DMS 273 treated with DMSO at 0.1 percent for 48 hours (cell line): Measurements from ENCODE around the gene EN2.
"Not testable (repeated sequence)": the region's sequence is repeated elsewhere in the genome, so short reads cannot be mapped to it uniquely, and the experiment has no call there.

Experiments used
- DNase-seq: peaks from one replicate; lab custom pipeline; 2025; lab: John Stamatoyannopoulos, UW

Gene EN2

DNA sequence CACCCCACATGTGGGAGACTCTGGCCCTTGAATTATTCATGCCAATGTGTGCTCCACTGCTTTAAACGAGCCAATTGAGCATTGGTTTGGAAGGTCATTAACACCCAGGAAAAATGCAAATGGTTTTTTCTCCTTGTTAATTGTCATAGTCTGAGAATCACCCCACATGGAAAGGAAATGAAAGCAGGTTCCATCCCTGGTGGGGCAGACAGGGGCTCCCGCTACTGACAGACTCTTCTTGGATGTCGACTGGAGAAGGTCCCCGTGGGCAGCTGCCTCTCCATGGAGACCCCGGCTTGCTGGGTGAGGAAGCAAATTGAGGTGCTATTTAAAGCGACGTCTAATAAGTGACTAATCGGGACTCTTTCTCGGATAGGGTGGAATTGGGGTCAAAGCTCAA is 32.0 kb upstream of the EN2 start:
- no peak for DNase-seq

DNA sequence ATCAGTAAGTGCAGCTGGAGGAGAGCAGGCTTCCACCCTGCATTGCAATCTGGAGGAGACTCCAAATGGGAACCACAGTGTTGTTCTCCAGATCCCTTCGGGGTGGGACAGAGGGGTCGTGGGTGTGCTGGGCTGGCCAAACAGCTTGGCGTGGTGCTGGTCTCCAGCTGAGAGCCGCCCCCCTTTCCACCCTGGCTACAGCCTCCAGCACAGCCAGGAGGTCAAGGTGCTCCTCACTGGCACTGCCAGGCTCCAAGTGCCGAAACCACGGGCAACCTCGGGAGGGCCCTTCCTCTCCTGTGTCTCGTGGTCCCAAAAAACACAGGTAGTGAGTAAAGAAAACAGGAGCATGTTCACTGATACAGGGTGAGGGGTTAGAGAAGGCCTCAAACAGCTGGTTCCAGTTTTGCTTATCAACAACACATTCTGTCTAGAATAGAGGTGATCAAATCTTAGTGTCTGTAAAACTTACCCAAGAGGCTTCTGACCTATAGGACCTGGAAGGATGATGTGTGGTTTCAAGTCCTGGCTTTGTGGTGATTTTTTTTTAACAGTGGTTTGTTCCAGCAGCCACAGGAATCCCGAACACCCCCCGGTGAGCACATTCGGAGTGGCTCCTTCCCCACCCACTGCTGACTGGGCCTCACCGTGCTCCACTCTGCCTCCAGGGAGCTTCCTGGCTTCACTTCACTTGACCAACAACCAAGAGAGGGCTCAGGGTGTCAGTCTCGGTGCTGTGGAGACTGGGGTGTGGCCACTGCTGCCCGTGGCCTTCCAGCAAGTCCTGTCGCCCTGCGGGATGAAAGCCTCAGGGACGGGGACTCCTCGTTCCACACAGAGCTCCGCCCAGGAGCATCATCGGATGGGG is 31.2 kb upstream of the EN2 start:
- no peak for DNase-seq

DNA sequence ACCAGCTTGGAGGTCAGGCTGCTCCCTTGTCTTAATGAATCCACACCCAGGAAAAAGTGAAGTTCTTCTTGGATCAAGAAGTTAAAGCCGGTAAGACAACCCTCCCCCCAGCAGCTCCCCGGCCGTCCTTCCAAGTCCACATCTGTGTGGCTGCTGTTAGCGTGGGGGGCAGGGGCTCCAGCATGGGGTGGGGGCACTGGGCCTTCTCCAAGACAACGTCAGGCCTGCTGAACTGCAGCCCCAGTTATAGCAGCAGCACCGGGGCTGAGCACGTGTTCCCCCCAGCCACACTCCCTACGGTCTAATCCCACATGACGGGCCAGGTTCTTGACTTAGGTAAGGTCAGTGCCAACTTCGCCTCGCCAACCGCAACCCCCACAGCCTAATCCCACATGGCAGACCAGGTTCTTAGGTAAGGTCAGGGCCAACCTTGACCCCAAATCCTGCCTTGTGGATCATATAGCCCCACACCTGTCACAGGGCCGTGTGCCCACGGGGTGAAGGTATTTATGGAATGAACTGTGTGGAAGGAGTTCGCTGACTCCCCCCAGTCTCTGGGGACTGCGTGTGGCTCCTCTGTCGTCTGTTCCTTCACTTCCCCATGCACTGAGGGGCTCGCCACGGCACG is 30.4 kb upstream of the EN2 start:
- no peak for DNase-seq

DNA sequence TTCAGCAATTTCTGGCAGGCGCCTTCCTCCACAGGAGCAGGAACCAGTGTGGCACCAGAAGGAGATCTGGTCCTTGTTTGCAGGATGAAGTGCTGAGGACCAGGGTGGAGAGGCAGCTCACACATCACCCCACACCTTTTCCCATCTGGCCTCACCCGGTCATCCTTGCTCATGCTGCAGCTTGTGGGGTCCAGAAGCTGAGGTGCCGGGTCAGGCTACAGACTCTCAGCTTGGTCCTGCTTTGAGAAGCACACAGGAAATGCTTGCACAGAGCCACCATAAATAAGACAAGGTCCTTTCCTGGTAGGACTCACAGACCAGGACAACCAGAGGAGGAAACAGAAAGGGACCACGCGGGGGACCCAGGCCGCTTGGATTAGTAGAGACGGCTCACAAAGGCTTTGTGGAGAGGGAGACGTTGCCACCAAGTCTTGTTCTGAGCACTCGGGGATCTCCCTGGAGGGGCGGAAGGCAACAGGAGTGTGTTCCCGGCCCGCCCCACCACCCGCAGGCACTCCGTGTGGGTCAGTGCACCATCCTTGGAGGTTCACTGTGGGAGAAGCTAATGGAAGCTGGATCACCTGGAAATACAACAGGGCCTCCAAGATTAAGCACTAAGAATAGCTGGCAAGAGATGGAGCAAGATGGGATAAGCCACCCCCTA is 29.6 kb upstream of the EN2 start:
- DNase-seq = no peak

DNA sequence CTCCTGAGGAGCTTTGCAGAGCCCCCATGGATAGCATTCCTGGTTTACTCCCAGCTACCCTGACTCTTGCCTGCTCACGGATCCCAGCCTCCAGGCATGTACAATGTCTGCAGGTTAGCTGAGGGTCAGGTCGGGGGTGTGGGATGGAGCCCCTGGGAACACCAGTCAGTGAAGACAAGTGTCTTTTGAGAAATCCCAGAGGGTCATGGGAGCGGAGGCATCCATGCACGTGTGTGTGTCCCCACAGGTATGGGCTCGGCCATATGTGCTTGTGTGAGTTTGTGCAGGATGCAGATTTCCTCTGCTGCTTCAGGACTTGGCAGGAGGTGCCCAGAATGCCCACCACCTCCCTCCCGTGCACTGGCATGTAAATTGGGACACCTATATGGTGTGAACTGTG is 28.3 kb upstream of the EN2 start:
- no peak for DNase-seq

DNA sequence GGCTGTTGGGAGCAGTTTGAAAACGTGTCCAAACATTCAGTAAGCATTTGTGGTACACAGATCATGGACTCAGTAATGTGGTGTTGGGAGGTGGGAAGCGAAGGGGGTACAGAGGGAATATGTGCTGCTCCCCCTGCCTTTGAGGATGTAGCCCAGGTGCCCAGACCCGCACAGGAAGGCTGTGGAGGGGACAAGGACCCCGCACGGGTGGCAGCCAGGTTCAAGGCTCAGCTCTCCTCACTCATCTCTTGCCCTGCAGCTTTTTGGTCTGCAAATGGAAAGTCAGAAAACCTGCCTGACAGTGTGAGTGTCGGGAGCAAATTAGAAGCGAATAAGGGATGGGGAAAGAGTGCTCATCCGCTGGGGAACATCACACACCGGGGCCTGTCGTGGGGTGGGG is 27.3 kb upstream of the EN2 start:
- no peak for DNase-seq

DNA sequence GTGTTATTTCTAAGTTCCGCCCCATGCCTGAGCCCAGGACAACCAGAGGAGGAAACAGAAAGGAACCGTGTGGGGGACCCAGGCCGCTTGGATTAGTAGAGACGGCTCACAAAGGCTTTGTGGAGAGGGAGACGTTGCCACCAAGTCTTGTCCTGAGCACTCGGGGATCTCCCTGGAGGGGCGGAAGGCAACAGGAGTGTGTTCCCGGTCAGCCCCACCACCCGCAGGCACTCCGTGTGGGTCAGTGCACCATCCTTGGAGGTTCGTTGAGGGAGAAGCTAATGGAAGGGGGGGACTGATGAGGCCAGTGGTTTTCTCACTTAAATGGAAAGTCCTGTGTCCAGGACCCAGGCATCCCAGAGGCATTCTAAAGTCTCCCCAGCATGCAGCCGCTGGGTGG is 26.7 kb upstream of the EN2 start:
- no peak for DNase-seq

DNA sequence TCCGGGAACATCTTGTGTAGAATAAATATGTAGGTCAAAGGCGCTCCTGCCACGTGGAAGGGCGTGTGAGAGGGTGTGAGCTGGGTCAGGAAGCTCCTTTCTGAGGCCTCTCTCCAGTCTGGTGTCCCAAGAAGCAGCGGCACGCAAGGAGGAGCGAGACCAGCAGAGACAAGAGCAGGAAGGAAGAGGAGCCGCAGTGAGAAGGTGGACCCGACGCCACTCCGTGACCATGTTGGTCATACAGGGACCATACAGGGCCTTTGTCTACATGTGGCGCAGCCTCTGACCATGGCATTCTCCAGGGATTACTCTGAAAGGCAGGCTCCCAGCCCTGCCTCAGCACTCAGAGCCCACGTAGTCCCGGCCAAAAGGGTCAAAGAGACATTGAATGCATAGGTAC is 26.2 kb upstream of the EN2 start:
- no peak for DNase-seq

DNA sequence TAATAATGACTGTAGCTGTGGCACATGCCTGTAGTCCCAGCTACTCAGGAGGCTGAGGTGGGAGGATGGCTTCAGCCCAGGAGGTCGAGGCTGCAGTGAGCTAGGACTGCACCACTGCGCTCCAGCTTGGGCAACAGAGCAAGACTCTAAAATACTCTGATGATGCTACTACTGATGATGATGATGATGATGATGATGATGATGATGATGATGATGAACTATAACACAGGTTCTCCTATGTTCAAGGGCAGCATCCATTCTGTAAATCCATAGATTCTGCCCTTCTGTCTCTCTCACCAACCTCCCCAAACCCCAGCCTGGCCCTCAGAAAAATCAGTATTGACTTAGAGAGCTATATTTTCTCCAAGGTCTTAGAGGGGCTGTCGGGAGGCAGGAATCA is 22.8 kb upstream of the EN2 start:
- no peak for DNase-seq

DNA sequence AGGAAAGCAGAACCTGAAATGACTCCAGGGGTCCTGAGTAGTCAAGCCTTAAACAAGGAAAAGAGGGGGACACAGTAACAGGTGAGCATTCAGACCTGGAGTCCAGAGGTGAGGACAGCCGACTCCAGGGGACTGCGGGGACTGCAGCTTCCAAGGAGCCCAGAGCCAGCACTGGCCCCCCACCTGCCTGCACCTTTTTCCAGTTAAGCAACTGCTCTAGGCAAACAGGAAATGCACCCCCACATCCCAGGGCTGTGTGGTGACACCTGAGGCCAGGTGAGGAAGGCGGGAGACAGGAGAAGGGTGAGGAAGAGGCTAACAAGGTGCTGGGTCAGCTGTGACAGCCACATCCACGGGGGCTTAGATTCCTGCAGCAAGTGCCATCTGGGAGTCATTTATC is 20.1 kb upstream of the EN2 start:
- DNase-seq = no peak

DNA sequence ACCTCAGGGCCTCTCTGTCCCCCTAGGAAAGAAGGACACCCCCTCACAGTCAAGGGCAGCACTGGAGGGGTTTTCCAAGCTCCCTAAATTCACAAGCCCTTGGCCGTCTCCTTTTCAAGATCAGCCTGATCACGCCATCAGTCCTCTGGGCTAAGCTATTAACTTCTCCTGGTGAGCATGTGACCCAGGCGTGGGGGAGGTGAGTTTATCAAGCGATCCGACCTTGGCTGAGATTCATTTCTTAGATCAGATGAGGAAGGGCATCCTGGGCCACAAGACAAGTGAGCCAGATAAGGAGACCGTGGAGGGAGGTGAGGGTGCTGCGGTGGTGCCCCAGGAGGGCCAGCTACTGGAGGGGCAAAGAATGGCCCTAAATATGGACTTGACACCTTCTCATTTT is 19.2 kb upstream of the EN2 start:
- no peak for DNase-seq

DNA sequence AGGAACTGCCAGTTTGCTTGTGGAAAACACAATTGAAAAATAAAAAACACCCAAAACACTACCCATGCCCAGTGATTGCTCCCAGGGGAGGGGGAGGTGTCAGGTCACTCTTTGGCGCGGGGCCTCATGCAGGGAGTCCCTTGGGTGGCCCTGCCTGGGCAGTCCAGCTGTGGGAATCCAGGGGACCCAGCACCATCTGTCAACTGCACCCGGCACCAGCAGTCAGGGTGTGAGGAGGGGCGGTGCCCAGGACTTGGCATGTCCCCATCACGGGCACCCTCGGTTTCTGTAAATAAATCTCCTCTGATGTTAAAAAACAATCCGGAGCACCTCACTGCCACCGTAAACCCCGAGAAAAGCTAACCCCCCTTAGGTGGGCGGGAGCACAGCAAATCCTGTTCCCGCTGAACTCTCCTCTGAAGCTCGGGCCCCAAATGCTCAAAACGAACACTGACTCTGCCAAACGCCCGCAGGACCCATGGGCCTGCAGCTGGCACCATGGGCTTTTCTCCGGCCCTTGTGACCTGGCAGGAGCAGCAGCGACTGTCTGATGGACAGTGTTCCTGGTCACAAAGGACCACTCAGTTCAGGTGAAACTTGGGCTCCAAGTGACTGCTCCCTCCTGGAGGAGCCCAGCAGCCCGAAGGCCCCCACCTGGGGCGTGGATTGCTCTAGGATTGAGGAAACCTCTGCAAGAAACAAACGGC is 18.5 kb upstream of the EN2 start:
- no peak for DNase-seq

DNA sequence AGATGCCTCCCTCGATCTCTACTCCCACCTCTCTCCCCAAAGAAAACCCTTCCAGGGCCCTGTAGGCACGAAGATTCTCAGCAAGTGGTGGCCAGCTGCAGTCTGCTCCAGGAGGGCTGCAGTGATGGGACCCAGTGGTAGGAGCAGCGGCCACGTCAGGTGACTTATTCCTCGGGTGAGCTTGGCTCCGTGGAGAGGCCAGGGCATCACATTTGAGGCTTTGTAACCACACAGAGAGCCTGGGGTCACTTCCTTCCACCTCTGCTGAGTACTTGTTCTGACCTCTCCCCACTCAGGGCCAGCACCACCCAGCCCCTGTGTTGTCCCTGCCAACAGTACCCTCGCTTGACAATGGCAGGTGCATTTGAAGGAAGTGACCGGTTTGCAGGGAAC is 17.9 kb upstream of the EN2 start:
- no peak for DNase-seq

DNA sequence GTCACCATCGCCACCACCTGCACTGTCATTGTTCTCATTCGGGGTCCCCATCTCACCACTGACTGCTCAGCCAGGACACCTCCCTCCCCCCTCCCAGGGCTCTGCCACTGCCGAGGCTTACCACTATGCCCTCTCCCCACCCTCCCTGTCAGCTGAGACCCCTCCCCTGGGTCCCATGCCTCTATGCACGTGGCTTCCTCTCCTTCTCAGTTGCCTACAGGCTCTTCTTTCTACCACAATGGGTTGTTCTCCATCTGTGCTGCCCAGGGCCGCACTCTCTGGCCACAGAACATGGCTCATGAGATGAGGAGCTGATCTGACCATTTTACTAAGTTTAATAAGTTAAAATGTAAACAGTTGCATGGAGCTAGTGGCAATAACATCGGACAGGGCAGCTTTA is 16.1 kb upstream of the EN2 start:
- no peak for DNase-seq

DNA sequence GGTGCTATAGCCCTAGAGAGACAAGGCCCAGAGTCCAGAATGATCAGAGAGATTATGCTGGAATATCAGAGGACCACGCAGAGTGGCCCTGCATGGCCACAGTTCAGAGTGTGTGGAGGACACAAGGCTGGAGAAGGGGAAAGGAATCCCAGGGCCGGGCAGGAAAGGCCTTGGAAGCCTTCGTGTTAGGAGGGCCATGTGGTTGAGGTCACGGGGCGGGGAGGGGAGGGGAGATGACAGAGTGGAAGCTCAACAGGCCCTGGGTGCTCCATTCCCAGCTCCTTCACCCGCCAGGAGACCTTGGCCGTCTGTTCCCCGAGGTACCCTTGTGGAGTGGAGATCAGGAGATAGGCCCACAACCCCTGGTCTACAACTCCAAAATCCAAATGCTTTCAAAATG is 13.2 kb upstream of the EN2 start:
- no peak for DNase-seq

DNA sequence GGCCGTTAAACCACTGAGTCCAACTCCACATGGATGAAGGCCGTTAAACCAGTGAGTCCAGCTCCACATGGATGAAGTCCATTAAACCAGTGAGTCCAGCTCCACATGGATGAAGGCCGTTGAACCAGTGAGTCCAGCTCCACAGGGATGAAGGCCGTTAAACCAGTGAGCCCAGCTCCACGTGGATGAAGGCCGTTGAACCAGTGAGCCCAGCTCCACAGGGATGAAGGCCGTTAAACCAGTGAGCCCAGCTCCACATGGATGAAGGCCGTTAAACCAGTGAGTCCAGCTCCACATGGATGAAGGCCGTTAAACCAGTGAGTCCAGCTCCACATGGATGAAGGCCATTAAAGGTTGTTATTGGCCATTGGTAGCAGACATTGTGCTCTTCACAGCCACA is 12.3 kb upstream of the EN2 start:
- DNase-seq = not testable (repeated sequence)

DNA sequence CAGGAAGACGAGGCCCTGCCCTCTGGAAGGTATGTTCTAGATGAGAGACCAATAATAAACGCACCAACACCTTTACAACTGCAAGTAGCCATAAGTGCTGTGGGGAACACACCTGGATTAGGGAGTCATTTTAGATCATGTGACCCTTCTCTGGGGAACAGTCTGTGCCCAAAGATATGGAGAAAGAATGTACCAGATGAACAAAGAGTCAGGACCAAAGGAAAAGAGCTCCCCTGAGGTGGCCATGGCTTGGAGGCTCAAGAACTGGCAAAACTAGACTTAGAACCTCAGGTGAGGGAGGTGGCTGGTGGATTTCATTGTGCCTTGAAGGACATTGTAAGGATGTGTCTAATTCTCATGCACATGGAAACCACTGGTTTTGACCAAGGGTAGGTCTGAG is 10.3 kb upstream of the EN2 start:
- no peak for DNase-seq

DNA sequence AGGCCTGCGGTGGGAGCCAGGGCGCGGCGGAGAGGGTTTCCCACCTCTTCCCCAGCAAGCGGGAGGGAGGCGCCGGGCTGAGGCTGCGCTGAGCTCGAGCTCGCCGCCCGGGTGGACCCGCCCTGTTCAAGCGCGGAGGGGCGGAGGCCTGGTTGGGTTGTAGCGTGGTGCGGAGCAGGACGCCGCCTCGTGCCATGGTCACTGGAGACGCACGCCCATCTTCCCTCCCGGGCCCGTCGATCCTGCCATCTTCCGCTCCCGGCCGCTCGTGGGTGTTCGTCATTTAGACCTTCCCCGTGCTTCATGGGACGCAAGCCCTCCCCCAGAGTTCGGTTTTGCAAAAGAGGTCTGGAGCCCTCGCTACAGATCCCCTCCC is 9.3 kb upstream of the EN2 start:
- no peak for DNase-seq

DNA sequence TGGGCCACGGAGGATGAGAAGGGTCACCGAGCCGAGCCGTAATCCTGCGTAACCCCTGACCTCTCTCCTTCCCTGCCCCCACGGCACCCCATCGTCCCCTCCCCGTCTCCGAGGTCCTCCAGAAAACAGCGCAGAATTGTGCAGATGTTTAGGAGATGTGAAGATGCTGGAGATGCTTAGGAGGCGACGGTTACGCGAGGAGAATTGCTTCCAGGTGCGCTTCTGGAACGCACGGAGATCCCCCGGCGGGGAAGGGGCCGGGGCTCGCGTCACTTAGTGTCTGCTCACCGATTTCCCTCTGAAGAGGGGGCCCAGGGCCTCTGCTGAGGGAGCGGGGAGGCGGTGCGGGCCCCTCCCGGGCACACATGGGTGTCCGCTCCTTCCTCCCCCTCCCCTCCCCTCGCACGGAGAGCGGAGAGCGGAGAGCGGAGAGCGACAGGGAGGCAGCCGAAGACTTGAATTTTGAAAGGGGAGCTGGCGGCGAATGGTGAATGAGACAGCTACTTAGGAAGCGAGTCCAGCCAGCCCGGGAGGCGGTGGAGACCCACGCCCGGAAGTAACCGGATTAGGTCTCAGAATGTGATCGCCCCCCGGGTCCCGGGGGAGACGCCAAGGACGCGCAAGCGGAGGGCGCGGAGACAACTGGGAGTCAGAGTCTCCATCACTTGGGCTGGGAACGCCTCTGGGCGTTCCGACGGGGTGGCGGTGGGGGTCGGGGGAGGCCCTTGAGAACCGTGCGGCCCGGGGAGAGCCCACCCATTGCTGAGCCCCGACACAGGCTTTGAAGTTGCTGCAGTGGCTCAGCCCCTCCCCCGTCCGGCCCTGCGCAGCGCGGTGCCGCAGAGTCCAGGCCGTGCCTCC is 8.7 kb upstream of the EN2 start:
- no peak for DNase-seq

DNA sequence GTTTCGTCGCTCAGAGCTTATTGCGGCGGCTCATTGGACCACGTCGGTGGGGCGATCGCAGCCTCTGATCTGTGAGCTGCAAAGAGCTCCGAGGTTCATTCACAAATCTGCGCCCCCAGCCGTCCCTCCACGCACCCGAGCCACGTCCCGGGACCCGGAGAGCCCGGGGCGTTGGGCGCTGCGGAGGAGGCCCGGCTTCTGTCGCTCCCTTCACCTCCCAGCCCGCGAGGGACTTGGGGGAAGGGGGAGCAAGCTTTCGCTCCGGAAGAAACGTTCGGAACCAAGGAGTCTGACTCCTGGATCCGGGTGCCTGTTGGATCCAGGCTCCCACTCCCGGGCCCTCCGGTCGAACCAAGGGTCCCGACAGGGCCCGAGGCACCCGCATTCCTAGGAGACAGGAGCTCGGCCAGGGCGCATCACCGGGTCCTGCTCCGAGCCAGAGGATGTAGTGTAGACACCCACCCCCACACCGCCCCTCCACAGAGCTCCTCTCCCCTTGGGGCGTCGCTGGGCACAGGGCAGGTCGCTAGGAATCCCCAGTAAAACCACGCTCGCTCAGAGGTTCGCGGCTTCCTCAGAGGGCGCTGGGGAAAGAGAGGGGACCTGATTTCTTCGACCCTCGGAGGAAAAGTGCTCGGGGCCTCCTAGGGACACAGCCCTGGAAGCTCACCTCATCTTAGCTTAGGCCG is 7.9 kb upstream of the EN2 start:
- no peak for DNase-seq

DNA sequence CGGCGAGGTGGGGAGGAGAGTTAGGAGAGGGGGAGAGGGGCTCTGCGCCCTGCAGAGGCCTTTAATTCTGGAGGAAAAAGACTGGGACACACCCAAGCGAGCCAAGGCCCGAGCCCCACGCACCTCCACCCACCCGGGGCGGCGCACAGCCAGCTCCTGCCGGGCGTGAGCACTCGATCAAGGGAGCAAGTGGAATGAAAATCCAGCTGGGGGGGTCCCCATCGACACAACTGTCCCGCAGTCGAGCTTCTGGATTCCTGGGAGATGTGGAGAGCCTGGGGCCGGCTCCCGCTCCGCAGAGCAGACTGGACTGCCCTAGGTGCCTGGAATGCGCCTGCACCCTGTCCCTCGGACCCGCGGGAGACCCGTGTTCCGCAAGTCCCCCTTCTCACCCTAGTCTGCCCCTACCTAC is 7.4 kb upstream of the EN2 start:
- no peak for DNase-seq
